Effector CD4-positive, alpha-beta T cell (primary cell): ENCODE data around the gene STX5.
"Not testable (repeated sequence)": the region's sequence is repeated elsewhere in the genome, so short reads cannot be mapped to it uniquely, and the experiment has no call there.

ENCODE experiments used
- DNase-seq: peaks from one replicate; pipeline ENCODE4 v3.0.0-alpha.2; 2020

STX5 gene

GRCh38 chr11:62828130-62828529 lies 3.7 kb downstream of the STX5 start:
- DNase-seq: not testable (repeated sequence)

GRCh38 chr11:62823677-62824076 lies 8.2 kb downstream of the STX5 start:
- no peak for DNase-seq

GRCh38 chr11:62817129-62817528 lies 14.7 kb downstream of the STX5 start:
- no peak for DNase-seq

GRCh38 chr11:62816557-62816956 lies 15.3 kb downstream of the STX5 start:
- DNase-seq: no peak

GRCh38 chr11:62811659-62812058 lies 20.2 kb downstream of the STX5 start:
- DNase-seq: no peak

- no peak for DNase-seq
Observed at GRCh38 chr11:62810748-62811147, 21.1 kb downstream of the STX5 start.

GRCh38 chr11:62806611-62807121 lies 25.2 kb downstream of the STX5 start:
- DNase-seq: no peak

- no peak for DNase-seq
Observed at GRCh38 chr11:62805961-62806441, 25.9 kb downstream of the STX5 start.

GRCh38 chr11:62805076-62805892 lies 26.6 kb downstream of the STX5 start, which contains the start of gene NXF1:
NXF1 (minus strand) TSS chr11:62805440; CDS start chr11:62805356, 84 bp downstream.
- DNase-seq: peak; percentile 95

- no peak for DNase-seq
Observed at GRCh38 chr11:62804310-62805075, 27.4 kb downstream of the STX5 start.

- DNase-seq: no peak
Observed at GRCh38 chr11:62801071-62801470, 30.8 kb downstream of the STX5 start.

GRCh38 chr11:62799486-62799885 lies 32.4 kb downstream of the STX5 start:
- no peak for DNase-seq

- DNase-seq: no peak
Observed at GRCh38 chr11:62796281-62796680, 35.6 kb downstream of the STX5 start.

- DNase-seq: no peak
Observed at GRCh38 chr11:62794201-62794775, 37.6 kb downstream of the STX5 start.

- peak; percentile 25 for DNase-seq
Observed at GRCh38 chr11:62792202-62792575, 39.7 kb downstream of the STX5 start.

GRCh38 chr11:62791501-62792201 lies 40.2 kb downstream of the STX5 start, which contains the start of gene TMEM223:
TMEM223 (minus strand) TSS chr11:62792006; CDS start chr11:62791994, 12 bp downstream.
- peak; percentile 87 for DNase-seq

GRCh38 chr11:62789576-62789975 lies 42.3 kb downstream of the STX5 start:
- DNase-seq: no peak

GRCh38 chr11:62788991-62789390 lies 42.9 kb downstream of the STX5 start:
- no peak for DNase-seq

- peak; percentile 98 for DNase-seq
Observed at GRCh38 chr11:62787005-62787759, 44.7 kb downstream of the STX5 start, which contains the start of gene TMEM179B. TMEM179B (plus strand) TSS chr11:62787402; CDS start chr11:62787432, 30 bp downstream.

GRCh38 chr11:62786318-62787004 lies 45.4 kb downstream of the STX5 start:
- DNase-seq: peak; percentile 79

GRCh38 chr11:62782753-62783152 lies 49.1 kb downstream of the STX5 start:
- no peak for DNase-seq
